Cerebellar nuclear complex (tissue), 1 donor: ENCODE measurements around the gene NEK5.
"Not testable (repeated sequence)": the region's sequence is repeated elsewhere in the genome, so short reads cannot be mapped to it uniquely, and the experiment has no call there.

Experiments
- DNase-seq, 2 experiments: peaks; one replicate each; lab custom pipeline; 2025; lab: John Stamatoyannopoulos, UW

The NEK5 gene

DNA sequence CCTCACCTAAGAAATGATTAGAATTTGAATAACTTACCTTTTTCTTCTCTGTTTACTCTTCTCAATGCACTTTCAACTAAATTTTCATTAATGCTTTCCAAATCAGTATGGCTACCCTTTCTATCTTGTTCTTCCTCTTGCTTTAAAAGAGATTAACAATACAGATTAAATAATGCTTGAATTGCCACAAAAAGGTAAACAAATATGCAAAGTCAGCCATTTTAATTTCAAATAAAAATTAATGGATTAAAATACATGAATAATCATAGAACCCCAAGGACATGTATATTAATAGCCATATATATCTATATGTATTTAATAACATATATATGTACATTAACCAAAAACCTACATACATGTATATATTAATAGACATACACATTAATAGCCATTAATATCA is 7.9 kb upstream of the NEK5 start:
- no peak for DNase-seq

DNA sequence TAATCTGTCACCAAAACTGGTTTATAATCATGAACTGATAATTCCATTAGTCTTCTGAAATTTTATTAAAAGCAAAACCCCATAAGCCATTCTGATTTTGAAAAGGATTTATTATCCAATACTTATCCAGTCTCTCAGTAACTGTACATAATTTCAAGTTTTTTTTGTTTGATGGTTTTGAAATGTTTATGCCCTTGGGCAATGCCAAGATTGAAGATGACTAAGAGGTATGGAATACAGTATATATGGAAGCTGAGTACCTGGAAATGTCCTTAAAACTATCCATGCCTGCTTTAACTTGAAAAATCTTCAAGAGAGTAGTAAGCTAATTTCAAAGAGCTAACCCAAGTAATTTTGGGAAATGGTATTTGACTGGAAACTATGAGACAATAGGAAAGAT is 1.8 kb upstream of the NEK5 start:
- no peak for DNase-seq

DNA sequence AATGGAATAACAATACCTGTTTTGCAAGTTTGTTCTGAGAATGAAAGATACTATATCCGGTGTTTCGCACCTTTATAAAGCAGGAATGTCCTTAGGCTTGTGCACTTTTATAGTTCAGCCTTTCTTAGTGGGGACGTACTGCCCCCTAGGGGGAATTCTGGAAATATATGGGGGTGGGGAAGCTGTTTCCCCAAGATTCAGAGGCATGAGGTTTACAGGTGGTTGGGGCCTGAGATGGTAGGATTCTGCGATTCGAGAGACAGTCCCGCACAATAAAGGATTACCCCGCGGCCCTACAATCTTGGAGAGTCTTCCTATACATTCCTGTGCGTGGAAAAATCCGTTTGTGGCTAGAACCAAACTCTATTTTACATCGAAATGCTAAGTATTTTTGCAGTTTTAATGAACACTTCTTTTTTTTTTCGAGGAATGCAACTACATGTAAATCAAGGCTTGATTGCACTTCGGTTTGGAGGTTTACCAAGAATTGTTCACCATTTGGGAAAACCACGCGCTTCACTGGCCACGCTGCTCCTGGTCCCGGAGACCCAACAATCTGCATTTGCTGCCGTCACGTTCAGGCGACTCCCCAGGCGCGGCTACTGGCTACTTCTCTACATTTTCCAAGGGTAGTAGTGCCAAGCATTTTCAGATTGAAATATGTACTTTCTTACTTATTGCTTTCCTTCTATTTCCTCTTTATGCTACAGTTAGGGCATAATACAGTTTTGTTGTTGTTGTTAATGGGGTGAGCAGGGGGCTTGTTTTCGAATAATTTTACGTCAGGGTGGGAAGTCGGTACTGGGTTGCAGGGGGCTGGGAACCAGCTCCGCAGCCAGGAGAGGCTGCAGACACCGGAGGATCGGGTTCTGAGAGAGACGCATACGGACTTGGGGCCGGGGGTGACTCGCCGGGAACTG is 830 bp downstream of the NEK5 start:
- DNase-seq: no peak

DNA sequence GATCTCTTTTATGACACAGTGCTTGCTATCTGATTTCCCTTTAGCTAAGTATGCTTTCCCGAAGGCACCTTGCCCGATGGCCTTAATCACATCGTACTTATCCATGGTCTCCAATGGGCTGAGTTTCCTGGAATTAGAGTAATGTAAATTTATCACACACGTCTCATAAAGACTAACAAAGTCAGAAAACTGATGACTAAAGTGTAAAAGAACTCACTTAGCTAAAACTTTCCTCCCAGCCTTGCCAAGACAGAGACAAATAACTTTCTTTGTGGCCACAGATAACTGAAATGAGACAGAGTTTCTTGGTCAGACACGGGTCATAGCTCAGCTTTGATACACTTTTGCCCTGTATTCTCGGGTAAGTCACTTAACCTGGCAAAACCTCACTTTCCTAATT is 1.5 kb downstream of the NEK5 start:
- no peak for DNase-seq

DNA sequence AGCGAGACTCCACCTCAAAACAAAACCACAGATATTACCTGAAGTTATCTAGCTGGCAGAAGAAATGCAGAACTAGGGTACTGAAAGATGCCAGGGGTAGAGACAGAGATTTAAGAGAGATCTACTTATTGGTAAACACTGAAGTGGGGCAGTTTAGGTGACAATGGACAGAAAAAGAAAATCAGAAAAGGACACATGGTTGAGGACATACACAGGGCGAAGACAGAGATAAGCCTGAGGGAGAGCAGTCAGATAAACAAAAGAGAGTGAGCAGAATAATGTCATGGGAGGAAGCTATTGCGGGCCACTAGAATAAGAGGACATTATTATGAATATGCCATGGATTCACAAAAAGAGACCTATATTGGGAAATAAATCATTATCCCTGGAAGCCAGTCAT is 3.3 kb downstream of the NEK5 start:
- DNase-seq: no peak

DNA sequence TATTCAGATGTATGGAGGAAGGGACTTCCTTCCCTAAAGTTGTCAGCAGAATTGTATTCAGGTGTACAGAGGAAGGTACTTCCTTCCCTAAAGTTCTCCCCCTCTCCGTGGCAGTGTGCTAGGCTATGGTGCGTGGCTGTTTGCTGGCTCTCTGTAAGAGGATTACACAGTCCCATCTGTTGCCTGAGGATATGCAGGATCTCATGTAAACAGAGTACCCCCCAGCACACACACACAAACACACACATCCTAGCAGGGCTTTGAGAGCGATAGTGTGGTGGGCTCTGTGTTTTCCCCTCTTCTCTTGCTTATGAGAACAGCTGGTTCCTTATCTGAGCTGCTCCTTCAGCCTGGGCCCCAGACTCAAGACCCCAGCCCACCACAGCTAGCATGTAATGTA is 10.3 kb downstream of the NEK5 start:
- DNase-seq: no peak

DNA sequence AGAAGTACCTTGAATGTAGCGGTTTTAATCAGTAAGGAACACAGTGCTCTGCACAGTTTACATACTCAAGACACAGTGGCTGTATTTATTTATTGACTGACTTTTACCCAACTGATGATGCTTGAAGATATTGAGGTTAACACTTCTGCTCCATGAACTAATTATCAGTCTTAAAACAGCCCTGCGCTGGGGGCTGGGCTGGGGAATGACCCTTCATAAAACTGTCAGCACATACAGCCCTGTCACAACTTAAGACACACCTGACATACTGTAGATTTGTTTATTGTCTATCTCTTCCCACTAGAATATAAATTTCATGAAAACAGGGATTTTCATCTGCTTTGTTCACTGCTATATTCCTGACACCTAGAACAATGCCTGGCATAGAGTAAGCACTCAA is 10.8 kb downstream of the NEK5 start:
- no peak for DNase-seq

DNA sequence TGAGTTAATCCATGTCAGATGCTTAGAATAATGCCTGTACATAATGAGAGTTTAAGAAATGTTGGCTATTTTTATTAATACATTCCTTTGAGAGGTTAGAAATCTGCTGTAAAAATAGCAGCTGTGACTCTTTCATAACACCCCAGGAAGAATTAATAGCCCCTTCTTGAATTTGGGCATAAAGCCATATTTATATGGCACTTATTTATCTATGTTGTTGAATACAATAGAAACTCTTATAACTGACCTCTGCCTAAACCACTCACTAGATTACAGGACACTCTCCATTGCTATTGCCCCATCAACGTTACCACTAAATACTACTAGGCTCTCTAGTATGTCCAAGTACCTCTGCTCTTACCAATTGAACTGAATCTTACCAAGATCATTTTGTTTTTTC is 16.3 kb downstream of the NEK5 start:
- no peak for DNase-seq

DNA sequence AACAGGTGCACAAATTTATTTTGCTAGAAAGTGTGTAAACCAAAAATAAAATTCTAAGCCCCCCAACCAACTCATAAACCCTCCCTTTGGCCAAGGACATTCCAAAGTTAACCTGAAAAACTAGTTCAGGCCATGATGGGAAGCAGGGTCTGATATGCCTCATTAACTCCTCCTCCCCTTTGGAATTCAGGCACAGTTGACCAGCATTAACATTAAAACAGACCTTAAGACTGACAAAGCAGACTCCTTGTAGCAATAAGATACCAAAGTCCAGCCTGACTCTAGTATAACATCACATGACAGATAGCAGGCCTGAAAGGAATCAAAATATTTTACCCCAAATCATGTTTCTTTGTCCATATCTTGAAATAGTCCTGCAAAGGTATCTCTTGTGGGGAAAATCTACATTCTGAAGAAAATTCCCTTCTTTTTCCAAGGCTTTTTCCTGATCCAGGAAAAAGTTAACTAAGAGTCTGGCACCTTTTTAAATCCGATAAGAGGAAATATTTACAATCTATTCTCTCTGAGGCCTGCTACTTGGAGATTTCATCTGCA is 19.7 kb downstream of the NEK5 start:
- no peak for DNase-seq

DNA sequence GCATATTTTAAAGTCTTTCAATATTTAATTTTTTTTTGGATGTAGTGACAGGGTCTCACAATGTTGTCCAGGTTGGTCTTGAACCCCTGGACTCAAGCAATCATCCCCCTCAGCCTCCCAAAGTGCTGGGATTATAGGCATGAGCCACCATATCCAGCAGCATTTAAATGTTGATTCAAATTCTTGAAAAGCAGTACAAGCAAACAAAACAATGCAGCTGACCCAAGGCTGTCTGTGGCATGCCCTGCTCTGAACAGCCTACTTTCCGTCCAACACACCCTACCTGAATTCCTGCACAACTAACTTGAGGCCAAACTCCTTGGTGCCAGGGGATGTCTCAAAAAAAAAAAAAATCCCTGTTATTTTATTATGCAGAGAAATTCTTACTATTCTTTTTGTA is 23.0 kb downstream of the NEK5 start:
- no peak for DNase-seq

DNA sequence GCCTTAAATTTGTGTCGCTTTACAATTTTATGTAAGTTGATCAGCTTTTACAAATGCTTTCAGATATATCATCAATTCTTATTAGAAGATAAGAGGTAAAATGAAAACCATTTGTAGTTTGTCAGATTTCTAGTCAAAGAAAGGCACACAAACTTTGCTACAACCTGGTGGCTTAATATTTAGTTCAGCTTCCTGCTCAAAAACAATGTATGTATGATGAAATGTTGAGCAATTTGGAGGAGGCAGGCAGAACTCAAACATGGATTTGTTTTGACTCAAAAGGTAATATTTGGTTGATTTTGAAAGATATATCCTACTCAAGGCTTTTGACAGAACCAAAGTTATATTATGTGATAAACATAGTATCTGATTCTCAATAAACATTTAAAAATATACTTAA is 24.2 kb downstream of the NEK5 start:
- no peak for DNase-seq

DNA sequence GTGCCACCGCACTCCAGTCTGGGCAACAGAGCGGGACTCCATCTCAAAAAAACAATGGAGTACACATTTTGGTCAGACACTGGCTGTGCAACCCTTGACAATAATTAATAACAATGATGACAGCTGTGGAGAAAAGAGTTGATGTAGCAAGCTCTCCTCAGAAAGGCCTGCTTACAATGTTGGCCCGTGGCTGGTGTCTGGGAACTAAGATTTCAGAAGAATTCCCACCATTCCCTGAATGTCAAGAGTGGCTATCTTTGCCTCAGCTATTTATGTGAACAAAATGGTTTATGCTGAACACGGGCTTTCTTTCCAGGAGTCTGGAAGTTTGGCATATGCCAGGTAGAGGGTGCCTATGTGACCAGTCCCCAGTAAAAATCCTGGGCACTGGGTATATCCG is 25.5 kb downstream of the NEK5 start:
- no peak for DNase-seq

DNA sequence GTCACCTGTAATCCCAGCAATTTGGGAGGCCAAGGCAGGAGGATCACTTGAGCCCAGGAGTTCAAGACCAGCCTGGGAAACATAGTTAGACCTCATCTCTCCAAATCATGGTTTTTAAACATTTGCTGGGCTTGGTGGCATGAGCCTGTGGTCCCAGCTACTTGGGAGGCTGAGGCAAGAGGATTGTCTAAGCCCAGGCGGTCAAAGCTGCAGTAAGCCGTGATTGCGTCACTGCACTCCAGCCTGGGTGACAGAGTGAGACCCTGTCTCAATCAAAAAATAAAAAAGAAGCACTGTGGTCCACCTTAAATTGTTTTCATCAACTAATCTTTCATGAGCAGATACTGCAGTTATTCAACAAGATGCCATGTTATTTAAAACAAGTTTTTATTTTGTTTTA is 26.4 kb downstream of the NEK5 start:
- not testable (repeated sequence) for DNase-seq

DNA sequence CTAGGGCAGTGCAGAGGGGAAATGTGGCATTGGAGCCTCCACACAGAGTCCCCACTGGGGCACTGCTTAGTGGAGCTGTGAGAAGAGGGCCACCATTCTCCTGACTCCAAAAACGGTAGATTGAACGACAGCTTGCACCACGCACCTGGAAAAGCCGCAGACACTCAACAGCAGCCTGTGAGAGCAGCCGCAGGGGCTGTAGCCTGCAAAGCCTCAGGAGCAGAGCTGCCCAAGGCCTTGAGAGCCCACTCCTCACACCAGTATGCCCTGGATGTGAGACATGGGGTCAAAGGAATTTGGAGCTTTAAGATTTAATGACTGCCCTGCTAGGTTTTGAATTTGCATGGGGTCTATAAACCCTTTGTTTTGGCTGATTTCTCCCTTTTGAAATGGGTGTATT is 31.7 kb downstream of the NEK5 start:
- no peak for DNase-seq

DNA sequence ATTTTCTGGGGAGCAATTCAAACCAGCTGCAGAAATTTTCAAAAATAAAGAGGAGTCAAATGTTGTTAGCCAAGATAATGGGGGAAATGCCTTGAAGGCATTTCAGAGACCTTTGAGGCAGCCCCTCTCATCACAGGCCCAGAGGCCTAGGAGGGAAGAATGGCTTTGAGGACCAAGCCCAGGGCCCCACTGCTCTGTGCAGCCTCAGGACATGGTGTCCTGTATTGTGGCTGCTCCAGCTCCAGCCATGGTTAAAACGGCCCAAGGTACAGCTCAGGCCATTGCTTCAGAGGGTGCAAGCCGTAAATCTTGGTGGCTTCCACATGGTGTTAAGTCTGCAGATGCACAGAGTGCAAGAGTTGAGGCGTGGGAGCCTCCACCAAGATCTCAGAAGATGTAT is 32.1 kb downstream of the NEK5 start:
- DNase-seq: no peak

DNA sequence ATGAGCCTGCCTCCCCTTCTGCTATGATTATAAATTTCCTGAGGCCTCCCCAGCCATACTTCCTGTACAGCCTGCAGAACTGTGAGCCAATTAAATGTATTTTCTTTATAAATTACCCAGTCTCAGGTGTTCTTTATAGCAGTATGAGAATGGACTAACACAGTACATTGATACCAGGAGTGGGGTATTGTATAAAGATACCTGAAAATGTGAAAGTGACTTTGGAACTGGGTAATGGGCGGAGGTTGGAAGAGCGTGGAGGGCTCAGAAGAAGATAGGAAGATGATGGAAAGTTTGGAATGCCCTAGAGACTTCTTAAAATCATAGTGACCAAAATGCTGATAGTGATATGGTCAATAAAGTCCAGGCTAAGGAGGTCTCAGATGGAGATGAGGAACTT is 32.8 kb downstream of the NEK5 start:
- no peak for DNase-seq

DNA sequence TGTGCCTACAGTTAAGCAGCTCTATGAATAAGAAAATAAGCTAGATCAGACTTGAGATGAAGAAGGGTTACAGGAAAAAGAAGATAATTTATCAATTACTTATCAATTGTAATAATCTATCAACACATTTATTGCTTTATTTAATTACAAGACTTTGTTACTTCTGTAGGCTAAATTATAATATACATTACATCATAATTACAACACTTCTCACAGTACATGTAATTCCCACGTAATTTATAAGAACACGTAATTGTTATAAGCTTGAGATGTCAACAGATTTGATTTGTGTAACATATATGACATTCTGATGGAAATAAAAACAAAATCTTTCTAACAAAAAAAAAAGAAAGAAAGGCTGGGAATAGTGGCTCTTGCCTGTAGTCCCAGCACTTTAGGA is 36.8 kb downstream of the NEK5 start:
- no peak for DNase-seq

DNA sequence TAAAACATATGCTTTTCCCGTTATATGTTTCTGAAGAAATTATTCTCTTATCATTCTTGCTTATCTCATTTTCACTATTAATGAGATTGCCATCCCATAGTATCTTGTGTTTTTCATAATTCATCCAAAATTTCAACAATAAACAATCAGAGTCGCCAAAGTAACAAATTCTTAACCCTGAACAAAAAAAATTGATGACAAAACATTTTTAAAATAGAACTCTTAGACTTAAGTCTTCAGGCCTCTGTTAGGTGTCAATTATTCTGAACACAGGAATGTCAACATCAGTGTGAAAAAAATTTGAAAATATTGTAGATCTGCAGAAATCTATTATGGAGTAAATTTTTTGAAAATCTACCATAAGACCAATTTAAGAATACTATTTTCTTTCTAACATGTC is 37.4 kb downstream of the NEK5 start:
- DNase-seq: no peak

DNA sequence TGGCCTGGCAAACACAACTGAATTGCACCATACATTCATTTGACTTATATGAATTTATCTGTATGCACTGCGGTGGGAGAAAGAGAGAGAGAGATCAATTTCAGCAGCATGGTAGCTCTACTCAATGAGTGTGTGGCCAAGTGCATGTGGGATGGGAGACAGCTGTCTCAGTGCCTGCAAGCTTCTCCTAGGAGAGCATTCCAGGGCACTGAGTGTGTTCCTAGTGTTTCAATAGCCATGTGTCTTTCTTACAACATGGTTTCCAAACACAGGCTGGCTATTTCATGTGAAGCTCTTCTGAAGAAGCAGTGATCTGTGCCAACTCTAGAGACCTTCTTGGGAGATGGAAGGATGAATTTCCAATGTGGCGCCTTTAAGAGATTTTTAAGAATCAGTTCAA is 43.5 kb downstream of the NEK5 start:
- no peak for DNase-seq

DNA sequence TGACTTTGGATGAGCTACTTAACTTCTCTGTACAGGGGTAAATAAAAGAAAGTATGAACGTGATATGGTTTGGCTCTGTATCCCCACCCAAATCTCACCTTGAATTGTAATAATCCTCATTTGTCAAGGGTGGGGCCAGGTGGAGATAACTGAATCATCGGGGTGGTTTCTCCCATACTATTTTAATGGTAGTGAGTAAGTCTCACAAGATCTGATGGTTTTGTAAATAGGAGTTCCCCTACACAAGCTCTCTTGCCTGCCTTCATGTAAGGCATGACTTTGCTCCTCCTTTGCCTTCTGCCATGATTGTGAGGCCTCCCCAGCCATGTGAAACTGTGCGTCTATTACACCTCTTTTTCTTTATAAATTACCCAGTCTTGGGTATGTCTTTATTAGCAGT is 43.9 kb downstream of the NEK5 start:
- not testable (repeated sequence) for DNase-seq

DNA sequence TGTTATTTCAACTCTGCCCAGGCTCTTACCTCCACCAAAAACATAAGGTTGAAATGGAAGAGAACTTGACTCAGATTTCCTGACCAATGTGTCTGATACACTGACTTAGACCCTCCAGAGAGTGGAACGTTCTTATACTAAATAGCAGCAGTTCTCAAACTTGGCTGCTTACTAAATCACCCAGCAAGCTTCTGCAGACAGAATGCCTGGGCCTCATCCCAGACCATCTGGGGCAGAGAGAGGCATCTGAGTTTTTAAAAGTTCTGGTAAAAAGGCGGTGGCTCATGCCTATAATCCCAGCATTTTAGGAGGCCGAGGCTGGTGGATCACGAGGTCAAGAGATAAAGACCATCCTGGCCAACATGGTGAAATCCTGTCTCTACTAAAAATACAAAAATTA is 46.3 kb downstream of the NEK5 start:
- no peak for DNase-seq

DNA sequence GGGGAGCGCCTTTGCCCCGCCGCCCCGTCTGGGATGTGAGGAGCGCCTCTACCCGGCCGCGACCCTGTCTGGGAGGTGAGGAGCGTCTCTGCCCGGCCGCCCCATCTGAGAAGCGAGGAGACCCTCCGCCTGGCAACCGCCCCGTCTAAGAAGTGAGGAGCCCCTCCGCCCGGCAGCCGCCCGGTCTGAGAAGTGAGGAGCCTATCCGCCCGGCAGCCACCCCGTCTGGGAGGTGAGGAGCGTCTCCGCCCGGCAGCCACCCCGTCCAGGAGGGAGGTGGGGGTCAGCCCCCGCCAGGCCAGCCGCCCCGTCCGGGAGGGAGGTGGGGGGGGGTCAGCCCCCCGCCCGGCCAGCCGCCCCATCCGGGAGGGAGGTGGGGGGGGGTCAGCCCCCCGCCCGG is 49.0 kb downstream of the NEK5 start:
- not testable (repeated sequence) for DNase-seq

DNA sequence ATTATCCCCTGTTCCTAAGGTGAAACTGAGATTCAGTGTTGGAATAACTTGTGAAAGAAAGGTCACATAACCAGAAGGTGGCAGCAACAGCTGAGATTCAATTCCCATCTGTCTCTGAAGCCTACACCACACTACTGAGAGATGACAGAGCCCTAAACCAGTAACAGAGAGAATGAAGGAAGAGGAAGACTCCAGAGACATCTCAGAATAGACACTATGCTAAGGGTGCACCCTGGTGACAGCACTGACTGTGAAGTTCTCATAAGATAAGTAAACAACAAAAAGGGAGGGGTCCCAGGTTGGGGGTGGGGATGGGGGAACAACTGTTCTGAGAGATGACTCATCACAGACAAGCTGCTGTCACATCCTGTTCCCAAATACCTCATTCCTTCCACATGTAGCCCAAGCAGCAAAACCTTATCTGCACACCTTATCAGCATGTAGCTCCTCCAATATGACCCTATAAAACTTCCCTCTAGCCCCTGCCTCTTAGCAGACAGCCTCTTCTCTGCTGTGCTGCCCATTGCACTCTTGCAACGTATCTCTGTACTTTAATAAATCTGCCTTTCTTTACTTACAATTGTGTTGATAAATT is 57.8 kb downstream of the NEK5 start:
- no peak for DNase-seq

DNA sequence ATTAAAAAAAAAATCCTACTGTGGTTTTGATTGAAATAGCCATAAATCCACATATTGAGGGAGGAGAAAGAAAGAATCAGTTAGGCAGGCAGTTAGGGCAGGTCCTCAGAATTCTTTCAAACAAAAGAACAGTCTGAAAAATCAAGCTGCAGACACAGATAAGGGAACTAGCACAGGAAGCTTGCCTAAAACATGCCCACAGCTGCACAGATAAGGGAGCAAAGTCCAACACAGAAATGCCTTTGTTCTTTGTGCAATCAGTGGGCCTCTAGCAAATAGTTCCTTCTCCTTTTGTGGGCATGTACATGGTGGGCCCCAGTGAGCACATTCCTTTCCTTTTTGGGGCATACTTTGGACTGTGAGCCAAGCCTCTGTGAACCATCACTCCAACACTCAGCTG is 61.6 kb downstream of the NEK5 start:
- DNase-seq: no peak
